Neuronal stem cell (in vitro differentiated cells): ENCODE data around the gene MMP19.

ENCODE experiments used
- DNase-seq: peaks from one replicate; pipeline ENCODE4 v3.0.0-alpha.2; 2013; ENCODE audit warnings: low spot score
- H2AFZ ChIP-seq: one replicate; pipeline ENCODE4 v1.6.1; 2013; ENCODE audit warnings: mild to moderate bottlenecking, low read length, inconsistent platforms
- H2AK5ac ChIP-seq: 2 replicates; pipeline ENCODE4 v1.6.1; 2013; ENCODE audit warnings: low read depth, mild to moderate bottlenecking, inconsistent platforms, low read length, moderate library complexity, mixed read lengths
- H2BK120ac ChIP-seq: 2 replicates; pipeline ENCODE4 v1.6.1; 2013; ENCODE audit warnings: low read depth, mild to moderate bottlenecking, inconsistent platforms, low read length, moderate library complexity, mixed read lengths
- H2BK12ac ChIP-seq: one replicate; pipeline ENCODE4 v1.6.1; 2013; ENCODE audit warnings: low read length, inconsistent platforms
- H2BK15ac ChIP-seq: 2 replicates; pipeline ENCODE4 v1.6.1; 2013; ENCODE audit warnings: mild to moderate bottlenecking, low read length, inconsistent platforms, mixed read lengths
- H2BK5ac ChIP-seq: one replicate; pipeline ENCODE4 v1.6.1; 2013; ENCODE audit warnings: inconsistent platforms, mild to moderate bottlenecking, low read length, moderate library complexity
- H3K14ac ChIP-seq: one replicate; pipeline ENCODE4 v1.6.1; 2013; ENCODE audit warnings: low read length, inconsistent platforms
- H3K18ac ChIP-seq: 2 replicates; pipeline ENCODE4 v1.6.1; 2013; ENCODE audit warnings: low read length, inconsistent platforms
- H3K23ac ChIP-seq: 2 replicates; pipeline ENCODE4 v1.6.1; 2013; ENCODE audit warnings: low read depth, mild to moderate bottlenecking, mixed read lengths, low read length, inconsistent platforms; ENCODE audit not compliant: poor library complexity
- H3K27ac ChIP-seq: replicated peaks from 3 replicates; pipeline ENCODE4 v1.5.1; 2013; ENCODE audit warnings: low read length, inconsistent platforms
- H3K27me3 ChIP-seq, 3 experiments: 2 replicates each; pipeline ENCODE4 v1.6.1; 2013; ENCODE audit warnings: low read length in 3 of 3, mild to moderate bottlenecking in 2 of 3, inconsistent platforms in 1 of 3, low read depth in 1 of 3, mixed read lengths in 1 of 3, moderate library complexity in 1 of 3; ENCODE audit not compliant: control insufficient read depth in 3 of 3, insufficient read depth in 3 of 3
- H3K36me3 ChIP-seq, 2 donors: replicated peaks in 1 of 2; 2 replicates each; pipeline ENCODE4 v1.6.1; 2013; ENCODE audit warnings: low read length in 2 of 2; ENCODE audit not compliant: control insufficient read depth in 2 of 2, insufficient read depth in 2 of 2
- H3K4ac ChIP-seq: 2 replicates; pipeline ENCODE4 v1.6.1; 2013; ENCODE audit warnings: inconsistent platforms, mild to moderate bottlenecking, low read length, moderate library complexity
- H3K4me1 ChIP-seq, 2 donors: 1 replicate in 1 of 2; 2 replicates in 1 of 2; pipeline ENCODE4 v1.6.1; 2013; ENCODE audit warnings: low read length in 2 of 2, low read depth in 1 of 2; ENCODE audit not compliant: control insufficient read depth in 2 of 2, insufficient read depth in 1 of 2
- H3K4me2 ChIP-seq: one replicate; pipeline ENCODE4 v1.6.1; 2013; ENCODE audit warnings: mild to moderate bottlenecking, low read length, inconsistent platforms; ENCODE audit not compliant: insufficient read depth, poor library complexity, severe bottlenecking
- H3K4me3 ChIP-seq, 2 donors: 2 replicates each; pipeline ENCODE4 v1.5.1; 2013; ENCODE audit warnings: low read length in 2 of 2, mild to moderate bottlenecking in 2 of 2, inconsistent platforms in 1 of 2, moderate library complexity in 1 of 2
- H3K79me1 ChIP-seq: one replicate; pipeline ENCODE4 v1.6.1; 2013; ENCODE audit warnings: low read depth, mild to moderate bottlenecking, inconsistent platforms, low read length, moderate library complexity
- H3K9ac ChIP-seq: one replicate; pipeline ENCODE4 v1.6.1; 2013; ENCODE audit warnings: mild to moderate bottlenecking, low read depth, low read length, inconsistent platforms; ENCODE audit not compliant: poor library complexity
- H3K9me3 ChIP-seq, 2 donors: replicated peaks in 1 of 2; 2 replicates each; pipeline versions ENCODE3 to v1.6.1; 2013; ENCODE audit warnings: low read length in 2 of 2, mild to moderate bottlenecking in 2 of 2, inconsistent platforms in 1 of 2, low read depth in 1 of 2, mixed read lengths in 1 of 2, moderate library complexity in 1 of 2; ENCODE audit not compliant: control insufficient read depth in 2 of 2, insufficient read depth in 1 of 2
- H4K8ac ChIP-seq: one replicate; pipeline ENCODE4 v1.6.1; 2013; ENCODE audit warnings: low read depth, mild to moderate bottlenecking, inconsistent platforms, low read length, moderate library complexity
- H4K91ac ChIP-seq: one replicate; pipeline ENCODE4 v1.6.1; 2013; ENCODE audit warnings: low read length, low read depth, mild to moderate bottlenecking, inconsistent platforms; ENCODE audit not compliant: poor library complexity
- WGBS, 2 donors: extraction: QIAGEN DNeasy Blood & Tissue Kit; methylation state at CpG; one replicate each; pipeline ENCODE4 v1.1.7; 2013; ENCODE audit warnings: missing lambda C conversion rate in 2 of 2, mixed read lengths in 1 of 2; ENCODE audit not compliant: insufficient read length in 2 of 2, insufficient replicate concordance in 1 of 2; ENCODE audit errors: extremely low coverage in 2 of 2; 5-methylcytosine and 5-hydroxymethylcytosine counted together

MMP19 gene

DNA sequence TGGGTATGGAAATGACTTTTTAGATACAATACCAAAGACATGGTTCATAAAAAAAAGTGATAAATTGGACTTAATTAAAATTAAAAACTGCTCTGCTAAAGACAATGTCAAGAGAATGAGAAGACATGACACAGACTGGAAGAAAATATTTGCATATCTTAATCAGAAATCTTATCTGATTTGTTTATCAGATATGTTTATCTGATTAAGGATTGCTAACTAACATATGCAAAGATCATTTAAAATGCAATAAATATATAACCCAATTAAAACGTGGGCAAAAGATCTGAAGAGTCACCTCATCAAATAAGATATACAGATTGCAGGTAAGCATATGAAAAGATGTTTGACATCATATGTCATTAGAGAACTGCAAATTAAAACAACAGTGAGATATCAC is 10.0 kb upstream of the MMP19 start:
- no peak overlapping the region for H4K8ac ChIP-seq
- no peak overlapping the region for H2BK12ac ChIP-seq
- no peaks in the 10 kb centered on the region for H3K79me1 ChIP-seq
- H2BK5ac ChIP-seq, result no peak overlapping the region
- no peak overlapping the region for H3K18ac ChIP-seq
- no peak overlapping the region for H3K9ac ChIP-seq
- H3K14ac ChIP-seq, result no peak overlapping the region
- no peak overlapping the region for H3K4ac ChIP-seq
- no peaks in the 10 kb centered on the region for H3K36me3 ChIP-seq
- H3K27me3 ChIP-seq, result no peaks in the 10 kb centered on the region
- H2BK15ac ChIP-seq, result no peak overlapping the region
- peaks cover 15 to 19% of the 10 kb centered on the region in 2 donors for H3K4me1 ChIP-seq
- no peak overlapping the region for H3K27ac ChIP-seq
- no peak for DNase-seq
- no CpG with 5 or more reads among the region's 1 CpG for WGBS, 2 donors
- H3K4me3 ChIP-seq, result no peak overlapping the region
- no peaks in the 10 kb centered on the region for H3K9me3 ChIP-seq
- no peak overlapping the region for H4K91ac ChIP-seq
- H3K23ac ChIP-seq, result no peak overlapping the region
- no peak overlapping the region for H3K4me2 ChIP-seq
- no peak overlapping the region for H2AFZ ChIP-seq
- H2AK5ac ChIP-seq, result no peak overlapping the region
- no peak overlapping the region for H2BK120ac ChIP-seq

- Histone ChIP-seq H2AK5ac (no peak overlapping the region), H3K18ac (no peak overlapping the region), H2AFZ (peak overlapping the region; percentile 68), H2BK120ac (no peak overlapping the region), H3K4me2 (no peak overlapping the region), H3K14ac (no peak overlapping the region), H4K91ac (no peak overlapping the region), H3K79me1 (no peaks in the 10 kb centered on the region), H2BK5ac (no peak overlapping the region), H3K9ac (no peak overlapping the region), H3K9me3 (no peaks in the 10 kb centered on the region), H3K23ac (no peak overlapping the region), H3K36me3 (no peaks in the 10 kb centered on the region), H4K8ac (no peak overlapping the region), H2BK15ac (no peak overlapping the region), H2BK12ac (no peak overlapping the region), H3K27me3 (no peaks in the 10 kb centered on the region), H3K4ac (no peak overlapping the region), H3K4me1 (peaks cover 18 to 23% of the 10 kb centered on the region in 2 donors), H3K4me3 (no peak overlapping the region), H3K27ac (no peak overlapping the region)
- DNase-seq, result no peak
- no CpG with 5 or more reads among the region's 3 CpGs for WGBS, 2 donors
Measured at GRCh38 chr12:55850893-55851292, 8.2 kb upstream of the MMP19 start.

DNA sequence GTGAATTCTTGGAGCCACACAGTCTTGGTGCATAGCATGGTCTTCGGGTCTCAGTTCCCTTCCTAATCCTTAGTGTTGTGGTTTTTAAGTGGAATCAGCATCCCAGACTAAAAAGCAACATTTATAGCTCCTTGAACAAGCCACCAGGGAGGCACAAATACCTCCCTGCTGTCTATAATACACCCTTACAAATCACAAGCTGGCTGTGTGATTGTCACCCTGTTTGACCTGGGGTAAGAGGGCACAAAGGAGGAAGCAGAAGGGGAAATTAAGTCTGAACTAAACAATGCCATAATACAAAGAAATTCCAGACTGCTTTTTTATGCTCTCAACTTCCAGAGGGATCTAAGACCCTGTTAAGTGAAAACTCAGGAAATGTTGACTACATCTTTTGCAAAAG is 7.7 kb upstream of the MMP19 start:
- peaks cover 19 to 23% of the 10 kb centered on the region in 2 donors for H3K4me1 ChIP-seq
- H3K27me3 ChIP-seq, result no peaks in the 10 kb centered on the region
- no peak overlapping the region for H4K8ac ChIP-seq
- no CpG with 5 or more reads among the region's 1 CpG for WGBS, 2 donors
- no peak overlapping the region for H2AK5ac ChIP-seq
- H4K91ac ChIP-seq, result no peak overlapping the region
- no peak overlapping the region for H3K9ac ChIP-seq
- H3K14ac ChIP-seq, result no peak overlapping the region
- no peak overlapping the region for H3K18ac ChIP-seq
- H2BK5ac ChIP-seq, result no peak overlapping the region
- no peak overlapping the region for H2BK15ac ChIP-seq
- H3K36me3 ChIP-seq, result no peaks in the 10 kb centered on the region
- H2BK120ac ChIP-seq, result no peak overlapping the region
- H3K4me2 ChIP-seq, result no peak overlapping the region
- no peak overlapping the region for H2BK12ac ChIP-seq
- H3K9me3 ChIP-seq, result no peaks in the 10 kb centered on the region
- no peak overlapping the region for H3K4ac ChIP-seq
- H3K79me1 ChIP-seq, result no peaks in the 10 kb centered on the region
- peak overlapping the region; percentile 68 for H2AFZ ChIP-seq
- H3K23ac ChIP-seq, result no peak overlapping the region
- DNase-seq, result no peak
- peak overlapping the region; percentile 40 for H3K27ac ChIP-seq
- H3K4me3 ChIP-seq, result no peak overlapping the region

DNA sequence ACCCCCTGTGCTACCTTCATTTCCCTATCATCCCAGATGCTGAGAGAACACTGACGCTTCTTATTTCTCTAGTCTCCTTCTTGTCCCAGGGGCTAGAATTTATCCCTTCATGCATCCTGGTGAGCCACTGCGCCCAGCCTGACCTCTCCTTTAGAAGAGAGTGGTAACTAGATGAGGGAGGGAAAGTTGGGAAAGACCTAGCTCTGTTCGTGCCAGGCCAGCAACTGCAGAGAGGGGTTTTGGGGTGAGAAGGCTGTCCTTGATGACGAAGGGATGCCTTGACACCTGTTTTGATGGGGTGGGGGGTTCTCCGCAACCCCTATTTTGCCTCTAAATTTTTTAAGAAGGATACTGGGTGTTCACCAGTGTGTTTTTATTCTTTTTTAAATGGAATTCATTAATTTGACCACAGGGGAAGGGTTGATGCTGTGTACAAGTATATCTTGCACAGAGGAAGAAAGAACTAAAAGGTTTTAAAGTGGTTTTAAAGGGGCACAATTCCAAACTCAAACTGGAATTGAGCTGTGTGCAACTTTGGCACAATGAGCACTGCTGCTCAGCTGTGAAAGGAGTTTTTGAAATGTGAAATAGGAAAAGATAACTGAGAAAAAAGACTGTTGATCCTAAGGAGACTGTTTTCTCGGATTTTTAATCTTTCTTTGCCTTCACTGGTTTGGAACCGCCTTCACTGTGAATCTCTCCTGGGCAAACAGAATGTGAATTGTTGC is 7.0 kb upstream of the MMP19 start:
- no CpG with 5 or more reads among the region's 7 CpGs for WGBS, 2 donors
- Histone ChIP-seq H2AK5ac (no peak overlapping the region), H3K27ac (peak overlapping the region; percentile 40), H3K4me2 (no peak overlapping the region), H3K36me3 (no peaks in the 10 kb centered on the region), H3K18ac (no peak overlapping the region), H3K9ac (no peak overlapping the region), H4K91ac (no peak overlapping the region), H3K23ac (no peak overlapping the region), H2AFZ (peak overlapping the region; percentile 68), H3K9me3 (no peaks in the 10 kb centered on the region), H2BK5ac (no peak overlapping the region), H4K8ac (no peak overlapping the region), H3K14ac (no peak overlapping the region), H3K4ac (no peak overlapping the region), H2BK12ac (no peak overlapping the region), H2BK120ac (no peak overlapping the region), H3K27me3 (no peaks in the 10 kb centered on the region), H2BK15ac (no peak overlapping the region), H3K4me1 (peaks cover 21 to 23% of the 10 kb centered on the region in 2 donors), H3K79me1 (no peaks in the 10 kb centered on the region), H3K4me3 (no peak overlapping the region)
- DNase-seq, result no peak
